GM19099 (cell line): ENCODE results near the gene SULT1A3.
A peak's percentile ranks its signal among the peaks of the same experiment; 100 is the strongest.
"Not testable (repeated sequence)": the region's sequence is repeated elsewhere in the genome, so short reads cannot be mapped to it uniquely, and the experiment has no call there.

Experiments
- POLR2A ChIP-seq: IDR thresholded peaks from 3 replicates; pipeline ENCODE4 v1.6.1; 2011; ENCODE audit warnings: low read depth; ENCODE audit not compliant: insufficient read length; ENCODE audit errors: extremely low read depth

Gene SULT1A3

DNA sequence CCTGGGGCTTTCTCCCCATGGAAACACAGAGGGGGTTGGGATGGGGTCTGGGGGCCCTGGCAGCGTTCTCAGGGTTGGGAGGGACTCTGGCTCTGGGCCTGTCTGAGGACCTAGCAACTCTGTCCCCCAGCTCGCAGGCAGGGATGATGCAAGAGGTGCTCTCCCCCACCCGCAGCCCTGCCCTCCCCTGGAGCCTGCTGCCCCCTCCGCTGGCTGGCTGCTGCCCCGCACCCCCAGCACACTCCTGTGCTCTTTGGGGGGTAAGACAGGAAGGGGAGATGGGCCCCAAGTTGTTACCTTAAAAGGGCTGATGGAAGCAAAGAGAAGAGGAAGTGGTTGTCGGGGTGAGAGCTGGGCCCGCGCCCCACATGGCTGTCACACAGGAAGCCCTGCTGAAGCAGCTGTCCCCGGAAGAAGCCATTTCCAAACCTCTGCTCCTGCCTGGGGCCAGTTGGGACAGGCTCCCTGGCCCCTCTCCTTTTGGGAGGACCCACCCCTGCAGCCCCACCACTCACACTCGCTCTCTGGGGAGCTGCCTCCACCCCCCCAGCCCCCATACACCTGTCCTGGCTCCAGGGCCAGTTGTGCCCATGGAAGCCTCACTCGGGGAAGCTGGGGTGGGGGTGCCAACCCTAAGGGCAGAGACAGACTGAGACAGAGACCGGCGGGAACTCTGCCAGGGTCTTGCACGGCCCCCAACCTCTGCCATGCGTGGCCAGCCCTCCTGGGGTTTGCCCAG, 13.2 kb upstream of the SULT1A3 start:
- peak; percentile 70 for TF ChIP-seq POLR2A

DNA sequence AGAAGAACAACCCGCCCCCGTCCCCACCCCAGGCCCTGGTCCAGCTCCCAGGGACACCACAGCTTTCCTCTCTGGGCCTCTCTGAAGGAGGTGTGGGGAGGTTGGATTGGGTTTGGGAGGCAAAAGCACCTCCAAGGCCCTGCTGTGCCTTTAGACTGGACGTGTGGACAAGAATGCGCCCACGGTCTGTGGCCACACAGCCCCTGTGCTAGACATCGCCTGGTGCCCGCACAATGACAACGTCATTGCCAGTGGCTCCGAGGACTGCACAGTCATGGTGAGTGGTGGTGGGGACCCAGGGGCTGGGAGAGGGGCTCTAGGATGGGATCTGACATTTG, 12.6 kb upstream of the SULT1A3 start:
- peak; percentile 33 for TF ChIP-seq POLR2A

DNA sequence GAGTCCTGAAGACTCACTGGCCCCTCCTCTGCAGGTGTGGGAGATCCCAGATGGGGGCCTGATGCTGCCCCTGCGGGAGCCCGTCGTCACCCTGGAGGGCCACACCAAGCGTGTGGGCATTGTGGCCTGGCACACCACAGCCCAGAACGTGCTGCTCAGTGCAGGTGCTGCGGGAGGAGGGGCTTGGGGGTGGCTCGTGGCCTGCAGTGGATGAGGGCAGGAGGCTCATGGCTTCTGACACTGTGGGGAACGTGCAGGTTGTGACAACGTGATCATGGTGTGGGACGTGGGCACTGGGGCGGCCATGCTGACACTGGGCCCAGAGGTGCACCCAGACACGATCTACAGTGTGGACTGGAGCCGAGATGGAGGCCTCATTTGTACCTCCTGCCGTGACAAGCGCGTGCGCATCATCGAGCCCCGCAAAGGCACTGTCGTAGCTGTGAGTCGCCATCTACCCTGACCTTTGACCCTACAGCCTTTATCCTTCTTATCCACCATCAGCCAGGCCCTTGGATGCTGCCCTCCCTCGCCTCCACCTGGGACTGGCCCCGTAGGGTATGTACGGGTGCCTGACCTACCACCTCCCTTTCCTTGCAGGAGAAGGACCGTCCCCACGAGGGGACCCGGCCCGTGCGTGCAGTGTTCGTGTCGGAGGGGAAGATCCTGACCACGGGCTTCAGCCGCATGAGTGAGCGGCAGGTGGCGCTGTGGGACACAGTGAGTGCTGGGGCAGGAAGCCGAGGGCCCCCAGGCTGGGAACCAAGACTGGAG, 12.1 kb upstream of the SULT1A3 start:
- TF ChIP-seq POLR2A = peak; percentile 1

DNA sequence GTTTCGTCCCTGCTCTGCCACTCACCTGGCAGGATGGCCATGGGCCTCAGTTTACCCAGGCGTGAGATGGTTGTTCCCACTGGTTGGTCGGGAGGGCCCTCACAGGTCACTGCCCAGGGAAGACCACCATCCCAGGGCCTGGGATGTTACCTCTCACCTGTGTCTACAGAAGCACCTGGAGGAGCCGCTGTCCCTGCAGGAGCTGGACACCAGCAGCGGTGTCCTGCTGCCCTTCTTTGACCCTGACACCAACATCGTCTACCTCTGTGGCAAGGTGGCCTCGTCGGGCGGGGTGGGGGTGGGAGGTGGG, 11.5 kb upstream of the SULT1A3 start:
- TF ChIP-seq POLR2A = no peak

DNA sequence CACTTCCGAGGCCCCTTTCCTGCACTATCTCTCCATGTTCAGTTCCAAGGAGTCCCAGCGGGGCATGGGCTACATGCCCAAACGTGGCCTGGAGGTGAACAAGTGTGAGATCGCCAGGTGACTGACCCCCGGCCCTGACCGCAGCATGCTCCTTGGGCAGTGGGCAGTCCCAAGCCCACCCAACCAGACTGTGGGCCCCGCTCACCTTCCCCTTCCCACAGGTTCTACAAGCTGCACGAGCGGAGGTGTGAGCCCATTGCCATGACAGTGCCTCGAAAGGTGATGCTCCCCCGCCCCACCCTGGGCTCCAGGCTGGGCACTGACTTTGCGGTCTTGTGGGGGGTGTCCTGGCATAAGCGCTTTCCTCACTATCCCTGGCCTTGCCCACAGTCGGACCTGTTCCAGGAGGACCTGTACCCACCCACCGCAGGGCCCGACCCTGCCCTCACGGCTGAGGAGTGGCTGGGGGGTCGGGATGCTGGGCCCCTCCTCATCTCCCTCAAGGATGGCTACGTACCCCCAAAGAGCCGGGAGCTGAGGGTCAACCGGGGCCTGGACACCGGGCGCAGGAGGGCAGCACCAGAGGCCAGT, 11.0 kb upstream of the SULT1A3 start:
- no peak for TF ChIP-seq POLR2A

DNA sequence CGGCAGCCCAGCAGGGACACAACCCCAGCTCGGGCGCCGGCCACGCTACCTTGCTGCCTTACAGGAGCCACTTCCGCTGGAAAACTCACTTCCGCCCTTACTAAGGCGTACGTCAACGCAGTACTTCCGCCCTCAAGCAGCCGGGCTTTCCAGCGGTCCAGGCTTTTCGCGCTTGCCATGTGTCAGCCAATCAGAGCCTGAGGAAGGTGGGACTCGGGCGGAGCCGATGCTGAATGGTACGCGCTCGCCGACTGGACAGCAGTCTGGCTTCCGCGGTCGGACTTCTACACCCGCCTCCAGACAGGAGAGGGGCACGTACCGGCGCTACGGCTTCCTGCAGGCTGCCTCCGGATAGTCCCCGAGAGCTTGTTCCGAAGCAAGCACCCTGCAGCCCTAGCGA, 5.4 kb upstream of the SULT1A3 start, which contains the start of the genes BOLA2B and SLX1A:
TSS of gene BOLA2B (minus strand) at position 52 of the 400 bp plus-strand sequence. CDS start 71 bp downstream, outside the sequence.
TSS of gene SLX1A (plus strand) at position 261 of the 400 bp plus-strand sequence. CDS start 210 bp downstream, outside the sequence.
- not testable (repeated sequence) for TF ChIP-seq POLR2A

DNA sequence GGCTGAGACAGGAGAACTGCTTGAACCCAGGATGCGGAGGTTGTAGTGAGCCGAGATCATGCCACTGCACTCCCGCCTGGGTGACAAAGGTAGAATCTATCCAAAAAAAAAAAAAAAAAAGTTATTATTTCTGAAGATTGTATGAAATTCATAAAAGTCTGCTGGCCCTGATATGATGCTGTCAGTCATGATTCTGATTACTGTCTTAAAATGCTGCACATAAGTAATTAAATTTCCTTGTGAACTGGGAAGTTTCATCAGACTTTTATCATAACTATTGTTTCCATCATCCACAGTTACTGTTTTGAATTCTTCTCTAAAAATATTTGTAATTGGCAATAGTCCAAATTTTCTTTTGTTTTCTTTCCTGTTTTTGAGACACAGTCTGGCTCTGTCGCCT, 49.3 kb downstream of the SULT1A3 start, which contains the start of gene NPIPB13:
TSS of gene NPIPB13 (minus strand) at position 101 of the 400 bp plus-strand sequence. CDS start 2,906 bp downstream, outside the sequence.
- not testable (repeated sequence) for TF ChIP-seq POLR2A
